Measurements from ENCODE around the gene GLB1L2. TPM values are rescaled to one million over a fixed set of nuclear protein-coding genes. Genes with fewer than 3 reads are reported as not detected.

GLB1L2 gene
- total and polyA plus RNA-seq, 2 of the 4 experiments (the other 2 are of a cell fraction) = under 0.01 to 0.26 TPM

- H3K36me3 ChIP-seq (ENCODE audit: control insufficient read depth, insufficient read depth, low read length) = no peaks in the 10 kb centered on the region
- ChIA-PET POLR2A (ENCODE audit: unreplicated experiment) (no interaction called here), CTCF (no interaction called here)
- peaks cover 36% of the 10 kb centered on the region for H3K9me3 ChIP-seq (ENCODE audit: control insufficient read depth, insufficient read depth, low read length)
- no peak overlapping the region for H3K14ac ChIP-seq (replicated peaks; ENCODE audit: low read depth, low read length)
- no peak for DNase-seq
- 72% methylated on average over 4 of the region's 19 CpGs; no CpG with 5 or more reads in 1 of the 2 experiments for WGBS, 2 experiments (ENCODE audit: extremely low coverage in 2 of 2, insufficient read length in 1 of 2)
- H3K23ac ChIP-seq (ENCODE audit: low read depth, low read length) = no peak overlapping the region
- in situ Hi-C loops (cut with MboI; ENCODE audit: low sequenced_read_pairs) = no loop called here
- H2AFZ ChIP-seq (replicated peaks; ENCODE audit: low read length, poor library complexity) = no peak overlapping the region
- H3K4ac ChIP-seq (ENCODE audit: low read depth, low read length) = no peak overlapping the region
- no peak overlapping the region for H4K91ac ChIP-seq (ENCODE audit: insufficient read depth, low read depth, low read length)
- H2BK5ac ChIP-seq (ENCODE audit: low read depth, low read length, poor library complexity, severe bottlenecking) = no peak overlapping the region
- no peak overlapping the region for H3K27ac ChIP-seq (ENCODE audit: insufficient read depth, low read length)
- ATAC-seq (ENCODE audit: low read depth) = no peak
- dilution Hi-C loops (cut with HindIII; ENCODE audit: low sequenced_read_pairs, unreplicated experiment) = no loop called here
- no peak overlapping the region for H3K9ac ChIP-seq (ENCODE audit: low read depth, low read length)
- no peaks in the 10 kb centered on the region for H3K9me1 ChIP-seq (ENCODE audit: insufficient read depth, low read length)
- H2AK5ac ChIP-seq (ENCODE audit: low read depth, low read length) = no peak overlapping the region
- no peak overlapping the region for H3K18ac ChIP-seq (ENCODE audit: low read depth, low read length)
- no peak overlapping the region for H2BK120ac ChIP-seq (ENCODE audit: low read depth, low read length)
- no peak overlapping the region for H3K4me3 ChIP-seq (ENCODE audit: insufficient read depth, low read depth, low read length)
- H3K79me1 ChIP-seq (ENCODE audit: low read depth in 1 of 2, low read length in 2 of 2) = no peaks in the 10 kb centered on the region
- H2AK9ac ChIP-seq (replicated peaks; ENCODE audit: low read depth, low read length, poor library complexity) = no peak overlapping the region
- no peak overlapping the region for H2BK15ac ChIP-seq (ENCODE audit: low read depth, low read length)
- no peaks in the 10 kb centered on the region for H4K20me1 ChIP-seq (ENCODE audit: insufficient read depth, low read length)
- no peaks in the 10 kb centered on the region for H3K27me3 ChIP-seq (ENCODE audit: control insufficient read depth, insufficient read depth, low read length)
- BruUV-seq (replicated peaks) = no TSS peak
- no peak overlapping the region for H4K5ac ChIP-seq (ENCODE audit: low read depth, low read length)
- H4K8ac ChIP-seq (ENCODE audit: low read depth in 2 of 2, low read length in 2 of 2) = no peak overlapping the region
- no peak for TF ChIP-seq POLR2A (IDR thresholded peaks at IDR 0.05; ENCODE audit: low read depth, low read length)
- TF ChIP-seq SMC3 (IDR thresholded peaks at IDR 0.05; ENCODE audit: low read depth, low read length) = no peak
- no peak overlapping the region for H3K56ac ChIP-seq (ENCODE audit: extremely low read depth, insufficient read depth, low read length)
- no peak overlapping the region for H3K4me2 ChIP-seq (ENCODE audit: low read depth, low read length)
- intact Hi-C loops (cut with micrococcal nuclease) = no loop called here
- no peak overlapping the region for H2BK20ac ChIP-seq (ENCODE audit: low read depth, low read length)
- H3K4me1 ChIP-seq (ENCODE audit: control insufficient read depth, insufficient read depth, low read length) = no peaks in the 10 kb centered on the region
These were observed 39.0 kb downstream of the GLB1L2 start for GRCh38 chr11:134370526-134371435.
